ENCODE measurements around the gene SEPTIN5. TPM values are rescaled to one million over a fixed set of nuclear protein-coding genes. Genes with fewer than 3 reads are reported as not detected.

SEPTIN5 gene
- total RNA-seq, 1 donor from 2014 or later = 29.3 TPM

DNA sequence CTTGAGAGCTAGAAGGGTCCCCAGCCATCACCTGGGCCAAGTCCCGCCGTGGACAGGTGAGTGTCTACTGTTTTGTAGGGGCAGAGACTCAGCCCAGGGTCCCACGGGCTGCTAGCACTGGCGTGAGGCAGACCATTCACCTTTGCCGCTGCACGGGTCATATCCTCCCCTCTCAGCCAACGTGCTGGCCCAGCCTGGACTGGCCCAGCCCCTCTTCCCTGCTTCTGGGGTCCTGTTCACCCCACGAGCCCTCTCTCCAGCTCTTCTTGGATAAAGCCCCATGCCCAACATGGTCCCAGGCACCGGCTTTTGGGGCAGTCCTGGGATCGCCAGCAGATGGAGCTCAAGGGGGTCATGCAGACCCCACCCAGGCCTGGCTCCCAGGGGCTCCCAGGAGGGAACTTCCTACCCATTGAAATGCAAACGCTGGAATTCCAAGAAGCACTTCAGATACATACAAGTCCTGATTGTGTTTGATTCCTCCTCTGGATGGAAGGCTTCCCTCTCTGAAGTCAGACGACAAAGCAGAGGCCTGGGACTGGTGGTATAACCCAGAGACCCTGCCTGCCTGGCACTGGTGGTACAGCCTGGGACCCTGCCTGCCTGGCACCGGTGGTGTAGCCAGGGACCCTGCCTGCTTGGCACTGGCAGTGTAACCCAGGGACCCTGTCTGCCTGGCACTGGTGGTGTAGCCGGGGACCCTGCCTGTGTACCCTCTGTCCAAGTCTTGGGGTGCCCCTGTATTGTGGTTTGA, 8.9 kb upstream of the SEPTIN5 start:
- no peak for DNase-seq

DNA sequence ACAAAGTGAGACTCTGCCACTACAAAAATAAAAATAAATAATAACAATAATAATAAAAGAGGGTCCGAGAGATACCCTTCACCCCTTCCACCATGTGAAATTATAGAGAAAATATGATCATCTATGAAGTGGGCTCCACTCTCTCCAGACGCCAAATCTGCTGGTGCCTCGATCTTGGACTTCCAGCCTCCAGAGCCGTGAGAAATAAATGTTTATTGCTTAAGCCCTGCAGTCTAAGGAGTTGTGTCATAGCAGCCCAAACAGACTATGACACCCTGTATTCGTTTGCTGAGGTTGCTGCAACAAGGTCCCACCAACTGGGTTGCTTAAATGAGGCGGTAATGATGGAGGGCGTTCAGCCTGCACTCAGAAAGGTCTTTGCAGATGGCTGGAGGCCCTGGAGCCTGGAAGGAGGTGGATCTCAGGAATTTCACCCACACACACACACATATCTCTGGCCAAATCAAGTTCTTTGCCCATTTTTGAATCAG, 7.6 kb upstream of the SEPTIN5 start:
- no peak for DNase-seq

- DNase-seq = no peak
Observed at GRCh38 chr22:19707347-19708290, 6.7 kb upstream of the SEPTIN5 start.

GRCh38 chr22:19708321-19709011, 5.8 kb upstream of the SEPTIN5 start:
- no peak for DNase-seq

- no peak for DNase-seq
Observed at GRCh38 chr22:19709063-19709769, 5.1 kb upstream of the SEPTIN5 start.

- no peak for DNase-seq
Observed at GRCh38 chr22:19710020-19710768, 4.1 kb upstream of the SEPTIN5 start.

DNA sequence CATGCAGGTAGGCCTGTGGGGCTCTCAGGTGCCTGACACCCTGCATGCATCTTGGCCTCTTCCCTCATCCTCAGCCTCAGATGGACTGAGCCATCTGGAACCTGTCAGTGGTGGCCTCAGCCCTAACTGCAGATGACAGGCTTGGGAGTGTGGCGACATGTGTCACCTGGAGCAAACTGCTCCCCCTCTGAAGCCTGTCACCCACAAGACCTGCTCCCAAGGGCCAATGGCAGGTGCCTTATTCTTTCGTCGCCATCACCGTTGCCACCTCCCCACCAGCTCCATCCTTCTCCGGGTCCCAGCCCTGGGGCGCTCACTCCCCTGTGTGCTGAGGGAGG, 3.6 kb upstream of the SEPTIN5 start:
- no peak for DNase-seq

DNA sequence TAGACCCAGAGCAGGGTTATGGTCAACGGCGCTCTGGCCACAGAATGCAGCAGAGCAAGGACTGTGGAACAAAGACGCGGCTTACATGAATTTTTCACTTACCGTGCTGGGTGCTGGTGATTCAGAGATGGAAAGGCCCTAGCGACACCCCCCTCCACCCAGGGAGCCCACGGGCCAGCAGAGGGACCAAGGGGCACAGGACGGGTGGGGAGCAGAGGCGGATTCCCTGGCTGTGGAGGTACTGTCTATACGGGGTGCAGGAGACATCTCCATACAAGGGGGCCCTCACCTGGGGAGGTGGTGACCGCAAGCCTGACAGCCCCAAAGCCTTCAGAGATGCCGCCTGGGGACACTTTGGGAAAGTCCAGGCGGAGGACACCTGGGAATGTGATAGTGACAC, 1.1 kb upstream of the SEPTIN5 start:
- no peak for DNase-seq

- DNase-seq = peak; percentile 24
Observed at GRCh38 chr22:19713650-19714311, 522 bp upstream of the SEPTIN5 start.

- DNase-seq = no peak
Observed at GRCh38 chr22:19715188-19715930, 1.1 kb downstream of the SEPTIN5 start.

DNA sequence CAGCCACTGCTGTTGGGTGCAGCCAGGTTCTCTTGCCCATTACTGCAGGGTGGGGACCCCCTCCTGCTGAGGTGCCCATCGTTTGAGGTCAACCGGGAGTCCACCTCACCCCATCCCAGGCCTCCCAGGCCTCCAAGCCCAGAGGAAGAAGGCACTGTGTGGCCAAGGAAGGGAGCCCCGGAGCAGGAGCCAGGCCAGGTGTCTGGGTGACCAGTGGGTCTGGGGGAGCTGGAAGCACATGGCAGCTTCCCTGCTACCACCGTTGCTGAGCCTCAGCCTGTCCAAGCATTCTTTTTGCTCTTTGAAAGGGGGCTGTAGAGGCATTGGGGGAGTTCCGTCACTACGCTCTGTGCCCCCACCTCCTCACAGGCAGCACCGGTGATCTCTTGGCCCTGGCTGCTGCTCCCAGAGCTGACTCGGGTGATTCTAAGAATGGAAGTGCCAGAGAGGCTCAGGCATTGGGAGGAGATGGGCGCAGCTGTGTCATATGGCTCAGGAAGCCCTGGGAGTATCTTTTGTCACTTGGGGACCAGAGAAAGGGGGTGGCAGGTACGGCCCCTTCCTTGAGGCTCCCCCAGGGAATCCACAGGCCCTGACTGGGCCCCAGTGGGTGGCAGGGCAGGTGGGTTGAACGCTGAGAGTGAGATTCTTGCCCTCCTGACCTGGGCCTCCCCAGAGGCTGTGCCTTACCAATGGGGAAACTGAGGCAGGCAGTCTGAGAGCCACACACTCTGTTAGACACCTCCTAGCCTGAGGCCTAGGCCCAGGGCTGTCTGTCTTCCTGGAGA, 1.9 kb downstream of the SEPTIN5 start:
- DNase-seq = no peak

DNA sequence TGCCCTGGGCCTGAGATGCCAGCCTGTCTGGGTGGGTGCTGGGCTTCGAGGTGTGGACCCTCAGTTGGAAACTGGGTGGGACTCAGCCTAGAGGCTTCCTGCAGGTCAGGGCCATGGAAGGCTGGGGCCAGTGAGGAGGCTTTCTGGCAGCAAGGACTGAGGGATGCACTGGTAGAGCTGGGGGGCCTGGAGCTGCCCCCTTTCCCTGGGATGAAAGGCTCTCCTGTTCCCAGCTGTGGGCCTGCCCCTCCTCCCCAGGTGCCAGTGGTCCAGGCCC, 2.5 kb downstream of the SEPTIN5 start:
- DNase-seq = no peak

DNA sequence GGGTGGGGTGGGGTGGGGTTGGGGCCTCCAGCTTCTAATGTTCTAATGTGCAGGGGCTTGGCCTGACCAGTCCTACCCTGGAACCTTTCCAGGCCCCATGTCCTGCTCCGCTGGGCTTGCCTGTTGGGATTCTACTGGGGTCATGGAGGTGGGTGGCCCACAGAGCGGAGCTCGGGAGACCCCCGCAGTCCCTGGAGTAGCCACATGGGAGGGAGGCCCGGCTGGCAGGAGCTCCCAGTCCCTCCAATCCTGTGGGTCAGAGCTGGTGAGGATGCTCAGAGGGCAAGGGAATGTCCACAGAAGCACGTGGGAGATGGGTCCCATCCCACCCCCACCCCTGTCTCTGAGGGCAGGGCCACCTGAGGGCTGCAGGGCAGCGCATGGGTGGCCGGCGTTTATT, 2.9 kb downstream of the SEPTIN5 start:
- DNase-seq = no peak

DNA sequence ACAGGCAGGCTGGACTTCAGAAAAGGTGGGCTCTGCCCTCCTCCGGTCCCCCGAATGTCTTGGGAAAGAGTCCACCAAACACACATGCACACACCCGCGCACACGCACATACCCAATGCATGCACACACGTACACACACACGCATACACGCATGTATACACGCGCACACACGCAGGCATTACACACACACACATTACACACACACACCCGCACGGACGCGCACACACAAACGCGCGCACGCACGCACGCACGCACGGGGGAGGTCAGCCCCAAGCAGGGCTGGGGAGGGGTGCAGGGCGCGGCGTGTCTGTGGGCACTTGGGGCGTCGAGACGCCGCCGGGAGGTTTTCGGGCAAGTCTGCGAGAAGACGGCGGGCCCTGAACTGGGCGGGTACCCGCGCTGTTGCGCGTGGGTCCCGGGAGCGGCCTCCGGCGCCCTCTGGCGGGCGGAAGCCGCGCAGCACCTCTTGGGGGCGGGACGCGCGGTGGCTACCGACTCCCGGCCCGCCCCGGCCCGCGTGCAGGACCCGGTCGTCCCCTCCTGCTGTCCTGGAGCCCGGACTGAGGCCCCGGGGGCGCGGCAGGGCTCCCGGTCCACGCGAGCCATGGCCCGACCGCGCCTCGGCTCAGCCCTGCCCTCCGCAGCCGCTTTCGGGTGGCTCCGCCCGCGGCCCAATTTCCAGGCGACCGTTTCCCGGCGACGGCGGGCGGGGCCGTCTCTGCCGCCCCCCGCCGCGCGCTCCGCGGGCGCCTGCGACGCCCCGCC, 3.6 kb downstream of the SEPTIN5 start:
- DNase-seq = peak; percentile 75

DNA sequence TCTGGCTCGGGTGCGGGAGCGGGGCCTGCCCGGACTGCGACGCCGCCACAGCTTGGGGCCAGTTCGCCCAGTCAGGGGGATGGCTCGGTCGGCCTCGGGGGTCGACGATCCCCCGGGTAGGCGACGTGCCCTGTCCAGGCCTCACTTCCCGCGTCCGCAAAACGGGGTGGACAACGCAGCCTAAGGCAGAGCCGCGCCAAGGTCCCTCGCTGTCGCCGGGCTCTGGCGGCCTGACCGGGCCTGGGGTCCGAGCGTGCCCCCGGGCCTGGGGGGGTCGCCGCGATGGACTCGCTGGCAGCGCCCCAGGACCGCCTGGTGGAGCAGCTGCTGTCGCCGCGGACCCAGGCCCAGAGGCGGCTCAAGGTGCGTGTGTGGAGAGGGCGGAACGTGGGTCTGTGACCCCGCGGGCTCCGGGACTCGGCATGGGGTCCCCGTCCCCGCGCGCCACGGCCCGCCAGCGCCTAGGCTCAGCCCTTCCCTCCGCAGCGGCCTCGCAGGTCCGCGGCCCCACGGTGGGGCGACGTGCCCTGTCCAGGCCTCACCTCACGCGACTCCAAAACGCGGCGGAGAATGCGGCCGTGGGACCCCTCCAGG, 4.2 kb downstream of the SEPTIN5 start:
- no peak for DNase-seq

DNA sequence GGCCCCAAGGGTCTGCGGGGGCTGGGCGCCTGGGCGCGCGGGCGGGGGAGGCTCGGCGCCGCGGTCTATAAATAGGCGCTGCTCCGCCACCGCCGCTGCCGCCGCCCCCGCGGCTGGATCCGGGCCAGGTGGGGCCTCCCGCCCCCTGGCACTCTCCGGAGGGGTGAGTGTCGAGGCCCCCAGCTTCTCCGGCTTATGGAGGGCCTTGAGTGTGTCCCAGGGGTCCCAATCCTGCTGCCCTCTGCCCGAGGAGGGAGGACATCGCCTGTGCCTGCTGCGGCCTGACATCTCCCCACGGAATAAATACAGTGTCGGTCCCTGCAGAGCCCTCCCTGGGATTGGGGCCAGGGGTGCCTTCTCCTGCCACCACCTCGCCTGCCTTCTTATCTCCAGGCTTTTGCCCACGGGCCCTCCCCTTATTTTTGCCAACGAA, 4.8 kb downstream of the SEPTIN5 start:
- no peak for DNase-seq

DNA sequence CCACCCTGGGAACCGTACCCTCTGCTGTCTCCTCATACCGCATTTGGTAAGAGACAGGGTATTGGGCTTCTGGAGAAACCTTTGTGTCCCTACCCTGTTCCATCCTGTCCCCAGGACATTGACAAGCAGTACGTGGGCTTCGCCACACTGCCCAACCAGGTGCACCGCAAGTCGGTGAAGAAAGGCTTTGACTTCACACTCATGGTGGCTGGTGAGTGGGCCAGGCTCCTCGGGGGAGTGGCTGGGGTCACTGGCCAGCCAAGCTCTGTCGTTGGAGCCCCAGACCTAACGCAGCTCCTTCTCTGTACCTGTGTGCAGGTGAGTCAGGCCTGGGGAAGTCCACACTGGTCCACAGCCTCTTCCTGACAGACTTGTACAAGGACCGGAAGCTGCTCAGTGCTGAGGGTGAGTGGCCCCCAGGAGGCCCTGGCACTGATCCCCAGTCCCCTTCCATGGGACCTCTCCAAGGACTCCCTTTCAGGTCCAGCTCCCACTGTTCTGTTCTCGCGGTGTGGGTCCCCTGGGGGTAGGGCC, 5.3 kb downstream of the SEPTIN5 start:
- DNase-seq = no peak

DNA sequence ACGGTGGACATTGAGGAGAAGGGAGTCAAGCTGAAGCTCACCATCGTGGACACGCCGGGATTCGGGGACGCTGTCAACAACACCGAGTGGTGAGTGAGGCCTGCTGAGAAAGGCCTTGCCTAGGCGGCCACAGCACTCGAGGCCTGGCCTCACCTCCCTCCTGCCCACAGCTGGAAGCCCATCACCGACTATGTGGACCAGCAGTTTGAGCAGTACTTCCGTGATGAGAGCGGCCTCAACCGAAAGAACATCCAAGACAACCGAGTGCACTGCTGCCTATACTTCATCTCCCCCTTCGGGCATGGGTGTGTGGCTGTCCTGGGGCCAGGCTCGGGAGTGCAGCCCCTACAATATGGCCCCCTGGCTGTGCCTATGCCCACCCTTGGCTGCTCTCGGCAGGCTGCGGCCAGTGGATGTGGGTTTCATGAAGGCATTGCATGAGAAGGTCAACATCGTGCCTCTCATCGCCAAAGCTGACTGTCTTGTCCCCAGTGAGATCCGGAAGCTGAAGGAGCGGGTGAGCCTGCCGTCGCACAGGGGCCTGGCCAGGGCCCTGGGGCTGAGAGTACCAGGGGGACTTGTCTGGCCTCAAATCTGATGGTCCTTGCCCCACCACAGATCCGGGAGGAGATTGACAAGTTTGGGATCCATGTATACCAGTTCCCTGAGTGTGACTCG, 6.0 kb downstream of the SEPTIN5 start:
- no peak for DNase-seq
